ENCODE data around the gene ZNF556.

The ZNF556 gene

GRCh38 chr19:2877398-2878331, 10.5 kb downstream of the ZNF556 start (continued):
- TF ChIP-seq, protein P1, sequence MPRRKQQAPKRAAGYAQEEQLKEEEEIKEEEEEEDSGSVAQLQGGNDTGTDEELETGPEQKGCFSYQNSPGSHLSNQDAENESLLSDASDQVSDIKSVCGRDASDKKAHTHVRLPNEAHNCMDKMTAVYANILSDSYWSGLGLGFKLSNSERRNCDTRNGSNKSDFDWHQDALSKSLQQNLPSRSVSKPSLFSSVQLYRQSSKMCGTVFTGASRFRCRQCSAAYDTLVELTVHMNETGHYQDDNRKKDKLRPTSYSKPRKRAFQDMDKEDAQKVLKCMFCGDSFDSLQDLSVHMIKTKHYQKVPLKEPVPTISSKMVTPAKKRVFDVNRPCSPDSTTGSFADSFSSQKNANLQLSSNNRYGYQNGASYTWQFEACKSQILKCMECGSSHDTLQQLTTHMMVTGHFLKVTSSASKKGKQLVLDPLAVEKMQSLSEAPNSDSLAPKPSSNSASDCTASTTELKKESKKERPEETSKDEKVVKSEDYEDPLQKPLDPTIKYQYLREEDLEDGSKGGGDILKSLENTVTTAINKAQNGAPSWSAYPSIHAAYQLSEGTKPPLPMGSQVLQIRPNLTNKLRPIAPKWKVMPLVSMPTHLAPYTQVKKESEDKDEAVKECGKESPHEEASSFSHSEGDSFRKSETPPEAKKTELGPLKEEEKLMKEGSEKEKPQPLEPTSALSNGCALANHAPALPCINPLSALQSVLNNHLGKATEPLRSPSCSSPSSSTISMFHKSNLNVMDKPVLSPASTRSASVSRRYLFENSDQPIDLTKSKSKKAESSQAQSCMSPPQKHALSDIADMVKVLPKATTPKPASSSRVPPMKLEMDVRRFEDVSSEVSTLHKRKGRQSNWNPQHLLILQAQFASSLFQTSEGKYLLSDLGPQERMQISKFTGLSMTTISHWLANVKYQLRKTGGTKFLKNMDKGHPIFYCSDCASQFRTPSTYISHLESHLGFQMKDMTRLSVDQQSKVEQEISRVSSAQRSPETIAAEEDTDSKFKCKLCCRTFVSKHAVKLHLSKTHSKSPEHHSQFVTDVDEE (CRISPR knock-in tag; IDR thresholded peaks at IDR 0.05), result no peak
- no peak for TF ChIP-seq ZNF8 (CRISPR knock-in tag; IDR thresholded peaks at IDR 0.05)

- TF ChIP-seq SNAI2 (CRISPR knock-in tag; IDR thresholded peaks at IDR 0.05) (no peak), ZNF70 (CRISPR knock-in tag; IDR thresholded peaks at IDR 0.05) (no peak), PATZ1 (CRISPR knock-in tag; IDR thresholded peaks at IDR 0.05; ENCODE audit: borderline replicate concordance) (no peak), ZFP30 (CRISPR knock-in tag; IDR thresholded peaks at IDR 0.05) (no peak), ZC3H10 (CRISPR knock-in tag; IDR thresholded peaks at IDR 0.05) (no peak), OSR1 (CRISPR knock-in tag; IDR thresholded peaks at IDR 0.05) (no peak), ZFP3 (CRISPR knock-in tag; IDR thresholded peaks at IDR 0.05) (no peak), PPARA (CRISPR knock-in tag; IDR thresholded peaks at IDR 0.05; ENCODE audit: borderline replicate concordance) (no peak), ZNF565 (CRISPR knock-in tag; conservative IDR thresholded peaks at IDR 0.05; ENCODE audit: low read depth) (no peak), RARB (CRISPR knock-in tag; IDR thresholded peaks at IDR 0.05) (no peak), TCF4 (CRISPR knock-in tag; IDR thresholded peaks at IDR 0.05; ENCODE audit: borderline replicate concordance) (no peak), ZNF8 (CRISPR knock-in tag; IDR thresholded peaks at IDR 0.05) (no peak), ARNTL (CRISPR knock-in tag; IDR thresholded peaks at IDR 0.05; ENCODE audit: borderline replicate concordance, low read depth) (no peak), CSDC2 (CRISPR knock-in tag; IDR thresholded peaks at IDR 0.05) (no peak), CREB5 (CRISPR knock-in tag; IDR thresholded peaks at IDR 0.05; ENCODE audit: low read depth) (no peak), GLIS3 (CRISPR knock-in tag; IDR thresholded peaks at IDR 0.05) (no peak)
- TF ChIP-seq, protein P2, sequence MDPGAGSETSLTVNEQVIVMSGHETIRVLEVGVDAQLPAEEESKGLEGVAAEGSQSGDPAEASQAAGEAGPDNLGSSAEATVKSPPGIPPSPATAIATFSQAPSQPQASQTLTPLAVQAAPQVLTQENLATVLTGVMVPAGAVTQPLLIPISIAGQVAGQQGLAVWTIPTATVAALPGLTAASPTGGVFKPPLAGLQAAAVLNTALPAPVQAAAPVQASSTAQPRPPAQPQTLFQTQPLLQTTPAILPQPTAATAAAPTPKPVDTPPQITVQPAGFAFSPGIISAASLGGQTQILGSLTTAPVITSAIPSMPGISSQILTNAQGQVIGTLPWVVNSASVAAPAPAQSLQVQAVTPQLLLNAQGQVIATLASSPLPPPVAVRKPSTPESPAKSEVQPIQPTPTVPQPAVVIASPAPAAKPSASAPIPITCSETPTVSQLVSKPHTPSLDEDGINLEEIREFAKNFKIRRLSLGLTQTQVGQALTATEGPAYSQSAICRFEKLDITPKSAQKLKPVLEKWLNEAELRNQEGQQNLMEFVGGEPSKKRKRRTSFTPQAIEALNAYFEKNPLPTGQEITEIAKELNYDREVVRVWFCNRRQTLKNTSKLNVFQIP (CRISPR knock-in tag; IDR thresholded peaks at IDR 0.05; ENCODE audit: borderline replicate concordance, low read depth), result no peak
- no peak for ATAC-seq
Observed at GRCh38 chr19:2883686-2884439, 16.7 kb downstream of the ZNF556 start.

DNA sequence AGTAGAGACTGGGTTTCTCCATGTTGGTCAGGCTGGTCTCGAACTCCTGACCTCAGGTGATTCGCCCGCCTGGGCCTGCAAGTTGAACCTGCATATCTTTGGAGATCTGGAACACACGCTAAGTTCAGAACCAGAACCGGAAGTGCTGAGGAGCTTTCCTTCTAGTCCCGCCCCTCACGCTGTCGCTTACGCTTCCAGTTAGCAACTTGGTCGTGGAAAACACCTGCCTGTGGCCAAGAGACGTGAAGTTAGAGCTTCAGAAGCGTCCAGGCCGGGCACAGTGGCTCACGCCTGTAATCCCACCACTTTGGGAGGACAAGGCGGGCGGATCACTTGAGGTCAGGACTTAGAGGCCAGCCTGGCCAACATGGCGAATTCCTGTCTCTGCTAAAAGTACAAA, 18.6 kb downstream of the ZNF556 start:
- TF ChIP-seq, protein P3, sequence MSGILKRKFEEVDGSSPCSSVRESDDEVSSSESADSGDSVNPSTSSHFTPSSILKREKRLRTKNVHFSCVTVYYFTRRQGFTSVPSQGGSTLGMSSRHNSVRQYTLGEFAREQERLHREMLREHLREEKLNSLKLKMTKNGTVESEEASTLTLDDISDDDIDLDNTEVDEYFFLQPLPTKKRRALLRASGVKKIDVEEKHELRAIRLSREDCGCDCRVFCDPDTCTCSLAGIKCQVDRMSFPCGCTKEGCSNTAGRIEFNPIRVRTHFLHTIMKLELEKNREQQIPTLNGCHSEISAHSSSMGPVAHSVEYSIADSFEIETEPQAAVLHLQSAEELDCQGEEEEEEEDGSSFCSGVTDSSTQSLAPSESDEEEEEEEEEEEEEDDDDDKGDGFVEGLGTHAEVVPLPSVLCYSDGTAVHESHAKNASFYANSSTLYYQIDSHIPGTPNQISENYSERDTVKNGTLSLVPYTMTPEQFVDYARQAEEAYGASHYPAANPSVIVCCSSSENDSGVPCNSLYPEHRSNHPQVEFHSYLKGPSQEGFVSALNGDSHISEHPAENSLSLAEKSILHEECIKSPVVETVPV (CRISPR knock-in tag; IDR thresholded peaks at IDR 0.05), result no peak
- TF ChIP-seq, protein P1 (CRISPR knock-in tag; IDR thresholded peaks at IDR 0.05), result no peak
- TF ChIP-seq TCF4 (CRISPR knock-in tag; IDR thresholded peaks at IDR 0.05; ENCODE audit: borderline replicate concordance) (no peak), CSDC2 (CRISPR knock-in tag; IDR thresholded peaks at IDR 0.05) (no peak), PATZ1 (CRISPR knock-in tag; IDR thresholded peaks at IDR 0.05; ENCODE audit: borderline replicate concordance) (no peak), ESRRG (CRISPR knock-in tag; IDR thresholded peaks at IDR 0.05) (no peak), PPARA (CRISPR knock-in tag; IDR thresholded peaks at IDR 0.05; ENCODE audit: borderline replicate concordance) (no peak)
- ATAC-seq, result no peak
